NCI-H82 treated with DMSO at 0.1 percent for 48 hours (cell line): ENCODE results near the gene DNER.
"Not testable (repeated sequence)": the region's sequence is repeated elsewhere in the genome, so short reads cannot be mapped to it uniquely, and the experiment has no call there.

Source experiments
- DNase-seq: peaks from one replicate; lab custom pipeline; 2025; ENCODE audit not compliant: unreplicated experiment; lab: John Stamatoyannopoulos, UW

Gene DNER

DNA sequence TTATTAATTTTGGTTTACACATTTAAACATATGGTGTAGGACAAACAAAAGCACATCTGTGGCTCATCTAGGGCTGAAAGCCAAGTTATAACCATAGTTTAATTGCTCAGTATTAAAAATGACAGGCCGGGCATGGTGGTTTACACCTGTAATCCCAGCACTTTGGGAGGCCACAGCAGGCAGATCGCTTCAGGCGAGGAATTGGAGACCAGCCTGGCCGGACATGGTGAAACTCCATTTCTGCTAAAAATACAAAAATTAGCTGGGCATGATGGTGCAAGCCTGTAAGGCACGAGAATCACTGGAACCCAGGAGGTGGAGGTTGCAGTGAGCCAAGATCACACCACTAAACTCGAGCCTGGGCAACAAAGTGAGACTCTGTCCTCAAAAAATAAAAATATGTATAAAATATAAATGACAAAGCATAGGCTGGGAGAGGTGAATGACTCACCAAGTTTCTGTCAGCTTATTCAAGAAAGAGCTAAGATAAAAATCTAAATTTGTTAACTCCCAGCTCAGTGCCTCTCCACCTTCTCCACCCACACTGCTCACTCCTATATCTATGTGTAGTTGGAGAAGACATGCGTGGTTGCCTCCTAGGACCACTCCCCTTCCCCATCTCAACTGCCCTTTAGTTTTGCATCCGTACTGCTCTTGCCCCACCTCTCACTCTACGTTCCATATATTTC is 364.1 kb downstream of the DNER start:
- DNase-seq, result no peak

DNA sequence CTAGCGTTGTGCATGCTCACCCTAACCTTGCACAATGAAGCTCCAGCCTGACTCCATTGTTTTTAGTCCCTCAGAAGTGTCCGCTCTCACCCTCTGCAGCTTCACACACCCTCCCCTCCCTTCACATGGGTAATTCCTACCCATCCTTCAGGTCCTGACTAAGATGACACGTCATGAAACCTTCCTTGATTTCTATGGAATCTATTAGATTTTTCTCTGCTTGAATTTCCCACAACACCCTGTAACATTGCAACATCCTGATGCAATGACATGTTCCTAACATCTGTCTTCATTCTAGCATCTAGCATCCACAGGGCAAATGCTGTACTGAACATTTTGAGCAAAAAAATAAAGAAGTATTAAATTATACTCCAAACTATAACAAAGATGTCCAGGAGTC is 366.2 kb downstream of the DNER start:
- DNase-seq, result no peak

DNA sequence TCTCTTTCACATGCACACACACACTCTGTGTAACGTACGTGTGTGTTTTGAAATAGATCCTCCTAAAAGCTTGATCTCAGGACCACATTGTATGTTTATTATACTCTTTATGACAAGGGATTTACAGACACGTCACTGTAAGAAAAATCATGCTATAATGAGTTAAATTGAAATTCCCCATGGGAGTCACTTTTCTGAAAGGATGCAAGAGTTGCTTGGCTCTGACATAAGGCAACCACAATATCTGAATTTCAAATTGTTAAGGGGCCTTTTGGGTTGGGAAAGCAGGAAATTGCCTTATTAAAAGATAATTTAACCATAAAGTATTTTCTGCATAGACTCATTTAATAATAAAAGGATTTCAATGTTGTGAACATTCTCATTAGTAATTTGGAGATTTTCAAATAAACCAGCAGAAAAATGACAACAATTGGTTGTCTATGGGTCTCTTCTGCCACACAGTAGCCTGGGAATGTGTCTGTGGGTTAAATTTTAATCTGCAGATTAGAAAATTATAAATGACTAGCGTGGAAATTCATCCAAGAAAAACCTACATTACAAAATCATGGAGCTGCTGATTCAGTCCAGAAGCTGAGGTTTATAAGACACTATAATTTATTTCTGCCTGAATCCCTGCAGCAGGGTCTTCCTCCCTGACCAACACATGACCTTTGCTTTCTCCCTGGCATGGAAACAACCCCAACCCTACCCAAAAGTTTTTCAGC is 367.4 kb downstream of the DNER start:
- DNase-seq, result no peak

DNA sequence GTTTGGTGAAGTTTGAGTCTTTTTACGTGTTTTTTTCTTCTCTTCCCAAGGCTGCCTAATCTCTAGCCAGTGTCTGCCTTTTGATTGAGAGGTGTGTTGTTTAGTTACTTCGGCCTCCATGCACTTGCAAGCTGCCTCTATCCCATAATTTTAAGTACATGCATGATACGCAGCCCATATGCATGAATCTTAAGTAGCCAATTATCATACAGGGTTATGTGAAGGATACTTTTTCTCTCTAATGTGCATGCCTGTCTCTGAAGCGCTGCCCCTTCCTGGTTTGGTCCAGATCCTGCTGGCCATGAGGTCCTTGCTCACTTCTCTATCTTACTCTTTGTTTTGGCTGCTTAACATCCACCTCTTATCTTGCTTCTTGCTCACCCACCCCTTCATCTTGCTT is 369.4 kb downstream of the DNER start:
- DNase-seq, result no peak

DNA sequence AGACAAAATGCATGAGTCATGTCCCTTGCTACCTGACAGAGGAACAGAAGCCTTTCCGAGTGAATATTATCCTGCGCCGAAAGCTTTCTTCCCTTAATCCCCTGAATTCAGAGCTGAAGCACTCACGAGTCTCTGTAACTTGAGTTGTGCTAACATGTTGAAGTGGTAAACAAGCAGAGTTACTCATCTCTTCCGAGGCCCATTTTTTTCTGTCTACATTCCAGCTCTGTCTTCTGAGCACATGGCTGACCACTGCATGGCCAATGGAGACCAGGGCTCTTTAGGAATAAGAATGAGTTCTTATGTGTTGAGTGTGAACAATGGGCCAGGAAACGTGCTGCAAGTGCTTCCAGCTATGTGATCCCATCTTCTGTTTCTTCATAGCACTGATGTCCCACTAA is 370.2 kb downstream of the DNER start:
- no peak for DNase-seq

DNA sequence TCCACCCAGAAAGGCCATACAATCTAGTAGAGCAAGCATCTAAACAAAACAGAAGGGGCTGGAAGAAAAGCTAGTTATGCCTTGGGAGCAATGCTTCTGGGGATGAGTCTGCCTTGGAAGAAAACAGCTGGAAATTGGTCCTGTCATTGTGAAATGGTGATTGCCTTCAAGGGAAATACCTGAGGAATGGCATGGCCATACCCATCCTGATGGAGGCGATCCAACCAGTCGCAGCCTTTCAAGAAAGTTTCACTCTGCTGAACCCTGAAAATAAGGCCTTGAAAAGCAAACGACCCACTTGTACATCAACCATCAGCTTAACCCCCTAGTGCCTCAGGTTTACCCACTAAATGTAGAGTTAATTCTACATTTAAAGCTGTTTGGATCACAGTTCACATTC is 370.7 kb downstream of the DNER start:
- DNase-seq, result no peak

DNA sequence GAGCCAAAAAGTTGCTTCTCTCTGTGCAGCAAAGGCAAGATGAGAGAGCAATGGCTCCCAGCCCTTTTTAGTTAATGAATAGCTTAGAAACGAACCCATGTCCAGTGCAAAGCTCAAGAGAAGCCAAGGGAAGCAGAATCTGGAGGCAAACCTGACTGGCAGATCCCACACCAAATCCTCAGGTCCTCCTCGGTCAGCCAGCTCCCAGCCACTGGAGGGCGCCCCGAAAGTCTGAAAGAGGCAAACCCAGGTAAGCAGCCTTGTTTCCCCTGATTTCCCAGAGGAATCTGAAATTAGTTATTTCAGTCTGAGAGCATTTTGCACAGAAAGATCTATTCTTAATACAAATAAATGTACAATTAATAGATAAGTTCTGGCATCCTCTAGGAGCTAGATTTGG is 372.0 kb downstream of the DNER start:
- DNase-seq, result no peak

DNA sequence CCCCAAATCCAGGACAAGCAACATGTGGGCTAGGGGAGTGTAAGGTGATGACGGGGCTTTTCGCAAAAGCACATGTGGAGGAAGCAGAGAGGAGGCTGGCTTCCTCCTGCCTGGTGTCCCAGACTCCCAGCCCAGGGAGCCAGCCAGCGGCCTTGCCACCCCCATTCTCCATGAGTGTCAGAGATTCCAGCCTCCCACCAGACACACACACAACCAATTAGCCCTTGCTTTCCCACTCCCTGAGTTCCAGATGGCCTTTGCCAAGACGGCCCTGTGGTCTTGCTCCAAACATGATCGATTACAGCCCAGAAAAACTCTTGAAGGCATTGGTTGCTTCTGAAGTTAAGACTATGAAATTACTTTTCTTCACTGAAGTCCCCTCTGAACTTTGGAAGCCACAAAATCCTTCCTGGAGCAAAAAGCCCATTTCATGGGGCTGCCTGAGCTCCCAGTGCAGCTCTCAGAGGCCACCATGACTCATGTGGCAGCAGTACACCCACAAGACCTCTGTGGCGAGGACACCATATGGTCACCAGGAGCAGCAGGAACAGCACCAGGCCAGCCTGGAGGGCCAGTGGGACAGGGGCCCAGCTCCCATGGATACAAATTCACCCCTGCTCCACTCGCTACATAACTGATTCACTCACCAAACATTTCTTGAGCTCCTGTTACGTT is 374.1 kb downstream of the DNER start:
- DNase-seq, result no peak

DNA sequence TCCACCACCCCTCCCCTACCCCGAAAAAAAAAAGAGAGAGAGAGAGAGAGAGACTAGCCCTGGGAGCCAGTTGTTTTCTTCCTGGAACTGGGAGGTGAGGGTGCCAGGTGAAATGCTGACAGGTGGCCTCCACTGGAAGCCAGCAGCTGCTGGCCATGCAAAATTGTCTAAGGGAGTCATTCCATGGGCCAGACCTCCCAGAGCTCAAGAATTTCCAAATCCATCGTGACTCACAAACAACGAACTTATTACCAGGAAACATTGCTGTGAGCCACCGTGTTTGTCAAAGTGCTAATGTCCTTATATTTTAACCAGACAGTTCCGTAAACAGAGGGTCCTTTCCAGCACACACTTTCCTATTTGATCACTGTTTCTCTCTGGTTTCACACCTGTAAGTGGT is 374.7 kb downstream of the DNER start:
- no peak for DNase-seq

DNA sequence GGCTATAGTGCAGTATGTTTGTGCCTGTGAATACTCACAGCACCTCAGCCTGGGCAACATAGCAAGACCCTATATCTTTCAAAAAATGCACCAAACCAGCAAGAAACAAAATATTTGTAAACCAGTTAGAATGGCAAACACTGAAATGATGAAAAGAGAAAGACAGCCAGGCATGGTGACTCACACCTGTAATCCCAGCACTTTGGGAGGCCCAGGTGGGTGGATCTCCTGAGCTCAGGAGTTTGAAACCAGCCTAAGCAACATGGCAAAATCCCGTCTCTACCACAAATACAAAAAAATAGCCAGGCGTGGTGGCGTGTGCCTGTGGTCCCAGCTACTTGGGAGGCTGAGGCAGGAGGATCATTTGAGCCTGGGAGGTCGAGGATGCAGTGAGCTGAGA is 375.2 kb downstream of the DNER start:
- DNase-seq, result not testable (repeated sequence)

DNA sequence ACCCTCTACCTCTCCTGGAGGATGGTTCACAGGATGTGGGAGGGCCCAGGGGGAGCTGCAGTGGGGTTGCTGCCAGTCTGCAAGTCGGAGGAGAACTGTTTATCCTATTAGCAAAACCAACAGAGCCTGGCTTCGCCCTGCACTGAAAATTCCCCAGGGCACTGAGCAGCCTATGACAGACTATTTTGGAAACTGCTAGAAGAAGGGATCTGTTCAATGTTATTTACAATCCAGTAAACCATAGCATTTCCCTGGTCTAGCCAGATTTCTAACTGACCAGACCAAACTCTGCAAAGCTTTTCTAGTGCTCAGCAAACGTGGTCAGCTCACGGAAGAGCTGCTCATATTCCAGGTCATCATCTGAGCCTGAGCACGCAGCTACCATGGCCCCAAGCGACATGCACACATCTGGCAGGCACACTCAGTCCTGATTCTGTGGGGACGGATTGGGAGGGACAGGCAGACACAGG is 378.4 kb downstream of the DNER start:
- DNase-seq, result no peak

DNA sequence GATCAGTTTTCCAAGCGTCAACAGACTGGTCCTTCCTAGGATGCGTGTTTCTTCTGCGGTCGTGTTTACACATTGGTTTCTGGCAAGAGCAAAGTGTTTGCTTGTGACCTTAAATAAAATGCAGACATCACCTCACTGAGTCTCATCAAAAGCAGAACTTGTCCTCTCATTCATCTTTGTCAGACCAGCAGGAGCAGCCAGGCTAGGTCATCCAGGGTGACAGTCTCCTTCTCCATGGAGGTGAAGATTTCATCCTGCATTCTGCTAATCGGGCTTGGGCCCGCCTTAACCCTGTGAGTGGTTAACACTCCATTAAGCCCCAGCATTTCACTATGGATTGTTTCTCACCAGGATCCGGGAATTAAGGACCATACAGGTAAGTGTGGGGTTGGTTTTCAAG is 379.0 kb downstream of the DNER start:
- DNase-seq, result no peak

DNA sequence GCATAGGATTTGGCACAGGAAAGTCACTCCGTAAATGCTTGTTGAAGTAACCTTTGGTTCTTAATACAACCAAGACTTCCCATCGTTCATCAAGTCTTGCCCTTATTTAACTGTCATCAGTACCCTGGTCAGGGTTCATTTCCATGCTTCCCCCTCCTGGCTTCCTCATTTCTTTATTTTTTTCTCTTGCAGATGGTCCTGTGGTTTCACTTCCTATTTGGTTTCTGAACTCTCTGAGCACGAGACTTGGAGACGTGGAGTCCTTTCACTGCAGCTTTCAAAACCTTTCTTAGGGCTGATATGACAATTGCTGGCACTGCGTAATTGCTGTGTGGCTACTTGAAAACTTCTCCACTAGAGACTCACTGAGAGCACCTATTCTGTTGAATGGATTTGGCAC is 383.4 kb downstream of the DNER start:
- DNase-seq, result no peak

DNA sequence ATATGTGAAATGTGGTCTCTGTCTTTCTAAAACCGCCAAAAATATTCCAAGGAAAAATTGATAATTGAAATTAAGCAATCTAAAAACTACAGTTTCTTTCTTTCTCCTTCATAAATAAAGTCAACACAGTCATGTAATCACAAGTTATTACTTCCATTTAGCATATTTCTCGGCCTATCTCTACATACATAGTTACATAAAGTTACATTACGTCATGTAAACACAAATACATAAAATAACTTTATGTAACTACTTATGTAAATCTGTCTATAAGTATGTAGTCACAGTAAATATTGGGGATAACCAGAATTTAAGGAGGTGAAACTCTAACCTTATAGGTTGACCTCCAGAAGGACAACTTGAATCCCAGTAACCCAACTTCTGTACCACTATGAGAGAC is 394.8 kb downstream of the DNER start:
- DNase-seq, result no peak

DNA sequence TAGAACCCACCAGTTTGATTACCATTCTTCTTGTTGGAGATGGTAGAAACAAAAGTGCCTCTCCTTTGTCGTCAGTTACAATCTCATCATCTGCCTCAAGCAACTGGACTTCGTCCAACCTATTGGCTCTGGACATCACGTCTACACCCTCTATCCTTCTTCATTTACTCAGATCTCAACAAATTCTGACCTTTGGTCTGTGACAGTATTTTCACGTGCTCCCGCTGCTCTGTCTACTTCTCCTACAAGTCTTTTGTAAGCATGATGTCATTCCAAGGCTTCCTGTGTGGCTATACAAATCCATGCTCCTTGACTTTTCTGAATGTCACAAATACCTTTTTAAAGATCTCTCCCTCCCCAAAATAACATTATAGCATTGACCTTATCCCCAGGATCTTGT is 400.2 kb downstream of the DNER start:
- no peak for DNase-seq

DNA sequence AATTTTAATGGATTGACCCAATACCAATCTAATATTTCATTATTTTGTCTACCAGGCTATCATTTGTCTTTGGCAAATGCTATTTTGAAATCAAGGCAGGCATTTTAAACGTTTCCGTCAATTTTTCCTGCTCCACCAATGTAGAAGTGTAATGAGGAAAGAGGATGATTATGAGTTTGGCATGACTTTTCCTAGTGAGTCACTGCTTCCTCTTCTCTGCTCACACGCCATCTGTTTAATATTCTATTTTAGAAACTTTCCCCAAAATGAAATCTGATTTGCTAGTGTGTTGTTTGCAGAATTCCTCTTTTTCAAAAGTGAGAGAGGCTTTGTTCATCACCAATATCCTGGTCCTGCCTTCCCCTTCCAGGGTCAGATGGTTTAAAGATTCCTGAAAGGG is 400.8 kb downstream of the DNER start:
- no peak for DNase-seq
